ENCODE measurements around the gene OR4B1.

OR4B1 gene

DNA sequence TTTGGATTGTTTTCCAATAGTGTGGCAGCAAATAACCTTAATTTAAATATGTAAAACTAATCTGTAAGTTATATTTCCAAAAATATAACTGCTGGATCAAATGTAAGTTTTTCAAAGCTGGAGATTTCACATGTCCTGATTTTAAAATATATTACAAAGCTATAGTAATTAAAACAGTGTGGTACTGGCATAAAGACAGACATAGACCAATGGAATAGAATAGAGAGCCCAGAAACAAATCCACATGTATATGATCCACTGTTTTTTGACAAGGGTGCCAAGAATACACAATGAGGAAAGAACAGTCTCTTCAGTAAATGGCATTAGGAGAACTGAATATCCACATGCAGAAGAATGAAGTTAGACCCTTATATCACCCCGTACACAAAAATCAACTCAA, 32.3 kb downstream of the OR4B1 start:
- no peak overlapping the region for H3K4me3 ChIP-seq (ENCODE audit: low read depth, low read length)
- no peak for TF ChIP-seq CTCF (IDR thresholded peaks at IDR 0.05; ENCODE audit: insufficient read depth, low read depth, low read length, missing control alignments)
- DNase-seq (ENCODE audit: low read depth) = no peak

- DNase-seq (ENCODE audit: low read depth) = peak; percentile 15
- TF ChIP-seq CTCF (IDR thresholded peaks at IDR 0.05; ENCODE audit: insufficient read depth, low read depth, low read length, missing control alignments) = no peak
- H3K4me3 ChIP-seq (ENCODE audit: low read depth, low read length) = no peak overlapping the region
Measured at GRCh38 chr11:48261600-48261999, 45.0 kb downstream of the OR4B1 start.

GRCh38 chr11:48263423-48263911, 46.9 kb downstream of the OR4B1 start, which contains the start of gene OR4X1:
OR4X1 (plus strand) TSS chr11:48263861; CDS start chr11:48263861, 0 bp downstream.
- no peak for TF ChIP-seq CTCF (IDR thresholded peaks at IDR 0.05; ENCODE audit: insufficient read depth, low read depth, low read length, missing control alignments)
- H3K4me3 ChIP-seq (ENCODE audit: low read depth, low read length) = no peak within 1 kb of the TSS
- no peak for DNase-seq (ENCODE audit: low read depth)
